HEK293 (cell line): Measurements from ENCODE around the gene RBM17.

Source experiments
- CTCF ChIA-PET: fragments of 350-600 bp; formaldehyde crosslinking; extraction: SDS; loops from one replicate; lab custom pipeline; 2021; ENCODE audit warnings: antibody characterized with exemption; lab: Yijun Ruan, JAX
- POLR2A ChIA-PET: fragments of 300-600 bp; formaldehyde crosslinking; extraction: SDS; loops from one replicate; lab custom pipeline; 2020; ENCODE audit warnings: antibody characterized with exemption, inconsistent platforms; lab: Yijun Ruan, JAX
- H3K27ac ChIP-seq: fragments of 200-500 bp; sonication (Bioruptor generic); 2 replicates; pipeline ENCODE4 v1.5.1; 2014; ENCODE audit warnings: low read depth, low read length, control low read depth, inconsistent platforms; ENCODE audit errors: extremely low read depth
- H3K36me3 ChIP-seq, 2 experiments: fragments of 200-500 bp in 1 of 2; sonication (Bioruptor generic) in 1 of 2; 1 replicate in 1 of 2; 2 replicates in 1 of 2; pipeline ENCODE4 v1.5.1; 2014 to 2017; ENCODE audit warnings: inconsistent platforms in 2 of 2, low read length in 2 of 2; ENCODE audit not compliant: control insufficient read depth in 2 of 2, insufficient read depth in 1 of 2
- H3K4me1 ChIP-seq: fragments of 200-500 bp; sonication (Bioruptor generic); 2 replicates; pipeline ENCODE4 v1.5.1; 2014; ENCODE audit warnings: mild to moderate bottlenecking, low read length, inconsistent platforms; ENCODE audit not compliant: control insufficient read depth, insufficient read depth
- H3K4me3 ChIP-seq: 2 replicates; pipeline ENCODE4 v1.5.1; 2011; ENCODE audit warnings: low read depth, mild to moderate bottlenecking, control low read depth, low read length, moderate library complexity
- H3K9me3 ChIP-seq: fragments of 200-500 bp; sonication (Bioruptor generic); 2 replicates; pipeline ENCODE4 v1.5.1; 2014; ENCODE audit warnings: low read depth, low read length, inconsistent platforms; ENCODE audit not compliant: control insufficient read depth, insufficient read depth
- GFI1B ChIP-seq: fragments of 450-650 bp; formaldehyde crosslinking; IDR thresholded peaks from 2 replicates; pipeline ENCODE4 v1.5.1; 2016; ENCODE audit warnings: missing biosample characterization, missing genetic modification characterization
- GLIS2 ChIP-seq: fragments of 450-650 bp; formaldehyde crosslinking; IDR thresholded peaks from 2 replicates; pipeline ENCODE4 v1.5.1; 2016; ENCODE audit warnings: missing biosample characterization, missing genetic modification characterization
- MEIS1 ChIP-seq: sonication (generic); formaldehyde crosslinking; IDR thresholded peaks from 2 replicates; pipeline ENCODE4 v1.8.1; 2022; ENCODE audit warnings: missing genetic modification reagents, mild to moderate bottlenecking, borderline replicate concordance
- MZF1 ChIP-seq: fragments of 450-650 bp; formaldehyde crosslinking; IDR thresholded peaks from 2 replicates; pipeline ENCODE4 v1.5.1; 2017; ENCODE audit warnings: missing biosample characterization, missing genetic modification characterization, borderline replicate concordance
- REPIN1 ChIP-seq: fragments of 450-650 bp; formaldehyde crosslinking; IDR thresholded peaks from 2 replicates; pipeline ENCODE4 v1.5.1; 2017; ENCODE audit warnings: missing biosample characterization, missing genetic modification characterization, low read depth
- SCRT2 ChIP-seq: fragments of 450-650 bp; formaldehyde crosslinking; IDR thresholded peaks from 2 replicates; pipeline ENCODE4 v1.5.1; 2016; ENCODE audit warnings: missing biosample characterization, missing genetic modification characterization
- TCF7L2 ChIP-seq: IDR thresholded peaks from 2 replicates; pipeline ENCODE4 v1.6.1; 2011; ENCODE audit warnings: low read depth, mild to moderate bottlenecking, inconsistent platforms, low read length, moderate library complexity, borderline replicate concordance
- YY1 ChIP-seq: fragments of 450-650 bp; formaldehyde crosslinking; IDR thresholded peaks from 2 replicates; pipeline ENCODE4 v1.5.1; 2018; ENCODE audit warnings: missing biosample characterization, missing genetic modification characterization
- ZBTB26 ChIP-seq: fragments of 450-650 bp; formaldehyde crosslinking; optimal IDR thresholded peaks from 2 replicates; pipeline ENCODE3; 2016; ENCODE audit warnings: missing biosample characterization, mild to moderate bottlenecking, missing genetic modification characterization
- ZNF16 ChIP-seq: fragments of 450-650 bp; formaldehyde crosslinking; IDR thresholded peaks from 2 replicates; pipeline ENCODE4 v1.5.1; 2016; ENCODE audit warnings: low read depth, missing biosample characterization, missing genetic modification characterization
- ZNF214 ChIP-seq: fragments of 450-650 bp; formaldehyde crosslinking; IDR thresholded peaks from 2 replicates; pipeline ENCODE4 v1.5.1; 2017; ENCODE audit warnings: missing biosample characterization, mild to moderate bottlenecking, missing genetic modification characterization, borderline replicate concordance
- ZNF274 ChIP-seq, 2 experiments: fragments of 200-500 bp in 1 of 2; fragments of 450-650 bp in 1 of 2; sonication (Bioruptor generic) in 1 of 2; formaldehyde crosslinking in 1 of 2; IDR thresholded peaks; 2 replicates each; pipeline versions ENCODE4 v1.5.1 to v1.6.1; 2014 to 2016; ENCODE audit warnings: borderline replicate concordance in 1 of 2, inconsistent platforms in 1 of 2, low read length in 1 of 2, missing biosample characterization in 1 of 2, missing genetic modification characterization in 1 of 2
- ZNF341 ChIP-seq: fragments of 450-650 bp; formaldehyde crosslinking; IDR thresholded peaks from 2 replicates; pipeline ENCODE4; 2016; ENCODE audit warnings: low read depth, missing biosample characterization, missing genetic modification characterization
- ZNF514 ChIP-seq: fragments of 450-650 bp; formaldehyde crosslinking; IDR thresholded peaks from 2 replicates; pipeline ENCODE4 v1.5.1; 2016; ENCODE audit warnings: missing biosample characterization, missing genetic modification characterization
- ZNF623 ChIP-seq: fragments of 450-650 bp; formaldehyde crosslinking; IDR thresholded peaks from 2 replicates; pipeline ENCODE4 v1.5.1; 2016; ENCODE audit warnings: missing biosample characterization, missing genetic modification characterization
- ZNF670 ChIP-seq: fragments of 450-650 bp; formaldehyde crosslinking; IDR thresholded peaks from 2 replicates; pipeline ENCODE4 v1.5.1; 2016; ENCODE audit warnings: missing biosample characterization, missing genetic modification characterization, low read depth
- TF ChIP-seq, protein P1 (sequence below): fragments of 450-650 bp; formaldehyde crosslinking; IDR thresholded peaks from 2 replicates; pipeline ENCODE4 v1.5.1; 2016; ENCODE audit warnings: missing biosample characterization, missing genetic modification characterization
- TF ChIP-seq, protein P2 (sequence below): fragments of 450-650 bp; formaldehyde crosslinking; IDR thresholded peaks from 2 replicates; pipeline ENCODE4 v1.5.1; 2016; ENCODE audit warnings: missing biosample characterization, missing genetic modification characterization

Gene RBM17

GRCh38 chr10:6072215-6072934 lies 16.5 kb upstream of the RBM17 start:
- TF ChIP-seq SCRT2 (tag by site-specific recombination) = no peak
- TF ChIP-seq ZNF514 (tag by site-specific recombination) = no peak
- TF ChIP-seq GFI1B (tag by site-specific recombination) = no peak
- TF ChIP-seq ZNF274 (IDR thresholded peaks at IDR 0.05; ENCODE audit: low read length) = no peak
- no peak for TF ChIP-seq ZNF274 (tag by site-specific recombination; IDR thresholded peaks at IDR 0.05; ENCODE audit: borderline replicate concordance)
- no peak for TF ChIP-seq YY1 (tag by site-specific recombination)
- no peak for TF ChIP-seq ZNF670 (tag by site-specific recombination)
- TF ChIP-seq, all 188 proteins: peak for 0
- no peaks in the 10 kb centered on the region for H3K4me1 ChIP-seq
- H3K4me3 ChIP-seq = no peak overlapping the region
- ChIA-PET CTCF (interaction anchor here (3.3 kb wide), 1 partner anchor 15 kb away, joined by 16 read pairs; no protein-coding TSS in a partner anchor), POLR2A (no interaction called here)
- no peak overlapping the region for H3K27ac ChIP-seq
- no peaks in the 10 kb centered on the region for H3K9me3 ChIP-seq
- H3K36me3 ChIP-seq = no peaks in the 10 kb centered on the region

GRCh38 chr10:6074489-6075301 lies 14.1 kb upstream of the RBM17 start:
- POLR2A ChIA-PET = no interaction called here
- no peak overlapping the region for H3K4me3 ChIP-seq
- TF ChIP-seq MEIS1 (CRISPR knock-in tag) = no peak
- TF ChIP-seq TCF7L2 = no peak
- TF ChIP-seq ZNF214 (tag by site-specific recombination) = no peak
- no peak for TF ChIP-seq REPIN1 (tag by site-specific recombination)
- no peak for TF ChIP-seq ZNF16
- TF ChIP-seq, protein P1, sequence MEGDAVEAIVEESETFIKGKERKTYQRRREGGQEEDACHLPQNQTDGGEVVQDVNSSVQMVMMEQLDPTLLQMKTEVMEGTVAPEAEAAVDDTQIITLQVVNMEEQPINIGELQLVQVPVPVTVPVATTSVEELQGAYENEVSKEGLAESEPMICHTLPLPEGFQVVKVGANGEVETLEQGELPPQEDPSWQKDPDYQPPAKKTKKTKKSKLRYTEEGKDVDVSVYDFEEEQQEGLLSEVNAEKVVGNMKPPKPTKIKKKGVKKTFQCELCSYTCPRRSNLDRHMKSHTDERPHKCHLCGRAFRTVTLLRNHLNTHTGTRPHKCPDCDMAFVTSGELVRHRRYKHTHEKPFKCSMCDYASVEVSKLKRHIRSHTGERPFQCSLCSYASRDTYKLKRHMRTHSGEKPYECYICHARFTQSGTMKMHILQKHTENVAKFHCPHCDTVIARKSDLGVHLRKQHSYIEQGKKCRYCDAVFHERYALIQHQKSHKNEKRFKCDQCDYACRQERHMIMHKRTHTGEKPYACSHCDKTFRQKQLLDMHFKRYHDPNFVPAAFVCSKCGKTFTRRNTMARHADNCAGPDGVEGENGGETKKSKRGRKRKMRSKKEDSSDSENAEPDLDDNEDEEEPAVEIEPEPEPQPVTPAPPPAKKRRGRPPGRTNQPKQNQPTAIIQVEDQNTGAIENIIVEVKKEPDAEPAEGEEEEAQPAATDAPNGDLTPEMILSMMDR = no peak
- TF ChIP-seq GLIS2 = no peak
- no peak for TF ChIP-seq ZBTB26 (tag by site-specific recombination)
- TF ChIP-seq, protein P2, sequence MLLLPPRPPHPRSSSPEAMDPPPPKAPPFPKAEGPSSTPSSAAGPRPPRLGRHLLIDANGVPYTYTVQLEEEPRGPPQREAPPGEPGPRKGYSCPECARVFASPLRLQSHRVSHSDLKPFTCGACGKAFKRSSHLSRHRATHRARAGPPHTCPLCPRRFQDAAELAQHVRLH (tag by site-specific recombination) = no peak
- no peak for TF ChIP-seq MZF1 (tag by site-specific recombination)
- no peak for TF ChIP-seq ZNF341 (tag by site-specific recombination)
- no peak for TF ChIP-seq ZNF623
- TF ChIP-seq, all 188 proteins: peak for 0
- CTCF ChIA-PET = interaction anchor here (2.9 kb wide), 1 partner anchor 12 kb away, joined by 17 read pairs; no protein-coding TSS in a partner anchor
- Histone ChIP-seq H3K36me3 (no peaks in the 10 kb centered on the region), H3K27ac (no peak overlapping the region), H3K9me3 (no peaks in the 10 kb centered on the region), H3K4me1 (no peaks in the 10 kb centered on the region)
